Right lung (tissue), 5 donors: ENCODE measurements around the gene FHIT. TPM values are rescaled to one million over a fixed set of nuclear protein-coding genes. Genes with fewer than 3 reads are reported as not detected.
A peak's percentile ranks its signal among the peaks of the same experiment; 100 is the strongest.
"Not testable (repeated sequence)": the region's sequence is repeated elsewhere in the genome, so short reads cannot be mapped to it uniquely, and the experiment has no call there.

ENCODE experiments used
- DNase-seq, 2 donors: peaks; one replicate each; pipeline ENCODE4 v3.0.0-alpha.2; 2013
- polyA plus RNA-seq, 5 donors: library from polyadenylated mRNA; unstranded; fragments of 120-200 nt; gene quantifications; one replicate each; pipeline versions ENCODE4 v1.2.1 to v1.2.3, GENCODE V29; 2013; ENCODE audit warnings: inconsistent platforms in 1 of 5, low replicate concordance in 1 of 5; ENCODE audit not compliant: insufficient read length in 5 of 5, insufficient read depth in 1 of 5

FHIT gene
- polyA plus RNA-seq, 5 donors, result 9.1 to 17.8 (median 10.6) TPM

- peak; percentile 7 to 8 for DNase-seq
These were observed 190.8 kb downstream of the FHIT start for GRCh38 chr3:61060411-61060861.

- no peak for DNase-seq
These were observed 192.4 kb downstream of the FHIT start for GRCh38 chr3:61058836-61059235.

GRCh38 chr3:61057464-61057863, 193.8 kb downstream of the FHIT start:
- no peak for DNase-seq

- DNase-seq, result no peak
These were observed 195.8 kb downstream of the FHIT start for GRCh38 chr3:61055447-61055846.

- no peak for DNase-seq
These were observed 197.3 kb downstream of the FHIT start for GRCh38 chr3:61053781-61054496.

- DNase-seq, result no peak
These were observed 198.4 kb downstream of the FHIT start for GRCh38 chr3:61052851-61053250.

- DNase-seq, result no peak
These were observed 199.6 kb downstream of the FHIT start for GRCh38 chr3:61051666-61052065.

- DNase-seq, result not testable (repeated sequence)
These were observed 206.1 kb downstream of the FHIT start for GRCh38 chr3:61045169-61045568.

- DNase-seq, result no peak
These were observed 208.1 kb downstream of the FHIT start for GRCh38 chr3:61043156-61043555.

GRCh38 chr3:61040618-61041017, 210.6 kb downstream of the FHIT start:
- no peak for DNase-seq

GRCh38 chr3:61035573-61035972, 215.7 kb downstream of the FHIT start:
- DNase-seq, result no peak

GRCh38 chr3:61032991-61033390, 218.3 kb downstream of the FHIT start:
- no peak for DNase-seq

- DNase-seq, result no peak
These were observed 219.7 kb downstream of the FHIT start for GRCh38 chr3:61031503-61031902.

GRCh38 chr3:61030469-61031035, 220.7 kb downstream of the FHIT start:
- DNase-seq, result no peak

GRCh38 chr3:61029194-61029593, 222.1 kb downstream of the FHIT start:
- no peak for DNase-seq

- no peak for DNase-seq
These were observed 232.4 kb downstream of the FHIT start for GRCh38 chr3:61018807-61019206.

- DNase-seq, result not testable (repeated sequence)
These were observed 234.2 kb downstream of the FHIT start for GRCh38 chr3:61017028-61017427.

GRCh38 chr3:61015859-61016258, 235.4 kb downstream of the FHIT start:
- no peak for DNase-seq

GRCh38 chr3:61015408-61015807, 235.8 kb downstream of the FHIT start:
- no peak for DNase-seq

GRCh38 chr3:61008998-61009380, 242.3 kb downstream of the FHIT start:
- no peak for DNase-seq

- DNase-seq, result no peak
These were observed 242.9 kb downstream of the FHIT start for GRCh38 chr3:61008153-61008997.

- DNase-seq, result no peak
These were observed 245.7 kb downstream of the FHIT start for GRCh38 chr3:61005591-61005990.

- peak in 1 of 2 donors; percentile 7 for DNase-seq
These were observed 252.4 kb downstream of the FHIT start for GRCh38 chr3:60998858-60999257.
